ENCODE measurements around the gene TCF3. TPM values are rescaled to one million over a fixed set of nuclear protein-coding genes. Genes with fewer than 3 reads are reported as not detected.

TCF3 gene
- total and polyA plus RNA-seq, 2 of the 8 experiments (the other 6 are each of a cell fraction or from before 2014, with no cell fraction given), result 241 to 348 TPM

- TF ChIP-seq SAP30 (IDR thresholded peaks at IDR 0.05; ENCODE audit: insufficient read depth, insufficient replicate concordance, low read length) (no peak), SIX5 (IDR thresholded peaks at IDR 0.05; ENCODE audit: low read depth, low read length) (no peak), TEAD4 (IDR thresholded peaks at IDR 0.05; ENCODE audit: low read depth, low read length) (no peak), TAF7 (optimal IDR thresholded peaks at IDR 0.05; ENCODE audit: borderline replicate concordance, low read depth, low read length) (peak; percentile 77), JUN (IDR thresholded peaks at IDR 0.05; ENCODE audit: low read depth, low read length) (no peak), ASH2L (IDR thresholded peaks at IDR 0.05; ENCODE audit: low read length) (no peak), FOSL1 (IDR thresholded peaks at IDR 0.05; ENCODE audit: insufficient read depth, low read depth, low read length) (no peak), CEBPB (IDR thresholded peaks at IDR 0.05; ENCODE audit: low read depth, low read length) (no peak), CHD7 (IDR thresholded peaks at IDR 0.05; ENCODE audit: insufficient replicate concordance, low read length) (no peak), RAD21 (IDR thresholded peaks at IDR 0.05 in 1 of 2, conservative IDR thresholded peaks at IDR 0.05 in 1 of 2; ENCODE audit: low read depth in 2 of 2, low read length in 2 of 2) (no peak)
Measured at GRCh38 chr19:1592024-1592754, 60.2 kb downstream of the TCF3 start (continued).

All from H1 (cell line).